Upper lobe of left lung (tissue), 4 donors: ENCODE results near the gene BCKDK.

Experiments
- EP300 ChIP-seq, 4 donors: sonication (generic); formaldehyde crosslinking; IDR thresholded peaks; one replicate each; pipeline ENCODE4 v1.5.1; 2017; ENCODE audit warnings: antibody characterized with exemption in 4 of 4, control low read depth in 2 of 4
- POLR2AphosphoS5 ChIP-seq, 2 donors: sonication (generic); formaldehyde crosslinking; IDR thresholded peaks; one replicate each; pipeline ENCODE4 v1.5.1; 2017; ENCODE audit warnings: antibody characterized with exemption in 2 of 2
- TF ChIP-seq, protein P1 (sequence below), 6 experiments: fragments of 450-650 bp in 4 of 6; fragments of 200-600 bp in 2 of 6; sonication (generic) in 2 of 6; IDR thresholded peaks; one replicate each; pipeline ENCODE4 v1.5.1; 2016 to 2019; ENCODE audit warnings: antibody characterized with exemption in 6 of 6

DNA sequence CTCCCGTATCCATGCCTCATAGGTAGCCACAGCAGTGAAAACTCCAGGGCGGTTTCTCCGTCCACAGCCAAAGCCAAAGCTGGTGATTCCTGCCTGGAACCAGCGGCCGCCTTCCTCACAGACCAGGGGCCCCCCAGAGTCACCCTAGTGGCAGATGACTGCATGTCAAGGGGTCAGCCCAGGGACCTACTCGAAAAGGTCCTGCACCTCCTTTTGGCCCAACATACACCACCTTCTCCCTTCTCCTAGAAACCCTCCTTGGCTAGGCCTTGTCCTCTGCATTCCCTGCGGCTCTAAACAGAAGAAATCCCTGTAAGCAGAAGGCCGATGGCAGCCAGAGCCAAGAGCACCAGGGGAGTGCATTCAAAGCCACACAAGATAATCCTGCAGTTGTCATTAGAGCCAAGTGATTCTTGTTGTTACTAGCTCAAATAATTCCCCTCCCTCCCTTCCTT is 35.5 kb downstream of the BCKDK start:
- no peak for TF ChIP-seq EP300 (IDR thresholded peaks at IDR 0.05)
- TF ChIP-seq, protein P1, sequence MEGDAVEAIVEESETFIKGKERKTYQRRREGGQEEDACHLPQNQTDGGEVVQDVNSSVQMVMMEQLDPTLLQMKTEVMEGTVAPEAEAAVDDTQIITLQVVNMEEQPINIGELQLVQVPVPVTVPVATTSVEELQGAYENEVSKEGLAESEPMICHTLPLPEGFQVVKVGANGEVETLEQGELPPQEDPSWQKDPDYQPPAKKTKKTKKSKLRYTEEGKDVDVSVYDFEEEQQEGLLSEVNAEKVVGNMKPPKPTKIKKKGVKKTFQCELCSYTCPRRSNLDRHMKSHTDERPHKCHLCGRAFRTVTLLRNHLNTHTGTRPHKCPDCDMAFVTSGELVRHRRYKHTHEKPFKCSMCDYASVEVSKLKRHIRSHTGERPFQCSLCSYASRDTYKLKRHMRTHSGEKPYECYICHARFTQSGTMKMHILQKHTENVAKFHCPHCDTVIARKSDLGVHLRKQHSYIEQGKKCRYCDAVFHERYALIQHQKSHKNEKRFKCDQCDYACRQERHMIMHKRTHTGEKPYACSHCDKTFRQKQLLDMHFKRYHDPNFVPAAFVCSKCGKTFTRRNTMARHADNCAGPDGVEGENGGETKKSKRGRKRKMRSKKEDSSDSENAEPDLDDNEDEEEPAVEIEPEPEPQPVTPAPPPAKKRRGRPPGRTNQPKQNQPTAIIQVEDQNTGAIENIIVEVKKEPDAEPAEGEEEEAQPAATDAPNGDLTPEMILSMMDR (IDR thresholded peaks at IDR 0.05), result no peak
- TF ChIP-seq POLR2AphosphoS5 (IDR thresholded peaks at IDR 0.05), result no peak
